Stimulated activated CD8-positive, alpha-beta memory T cell treated with anti-CD3 and anti-CD28 coated beads, Interleukin-7, amount 100 ng/mL, for 24 hours (primary cell): ENCODE measurements around the gene C11orf58.

Experiments used
- DNase-seq: peaks from one replicate; pipeline ENCODE4 v3.0.0-alpha.2; 2020; ENCODE audit warnings: low read depth

C11orf58 gene

GRCh38 chr11:16738193-16738946, at the start of gene C11orf58:
Gene C11orf58, plus strand, starts transcription at chr11:16738647. Its CDS starts 132 bp downstream, at chr11:16738779.
- DNase-seq: peak; percentile 86

- DNase-seq: no peak
These were observed 48.4 kb upstream of the C11orf58 start for GRCh38 chr11:16690086-16690485.

DNA sequence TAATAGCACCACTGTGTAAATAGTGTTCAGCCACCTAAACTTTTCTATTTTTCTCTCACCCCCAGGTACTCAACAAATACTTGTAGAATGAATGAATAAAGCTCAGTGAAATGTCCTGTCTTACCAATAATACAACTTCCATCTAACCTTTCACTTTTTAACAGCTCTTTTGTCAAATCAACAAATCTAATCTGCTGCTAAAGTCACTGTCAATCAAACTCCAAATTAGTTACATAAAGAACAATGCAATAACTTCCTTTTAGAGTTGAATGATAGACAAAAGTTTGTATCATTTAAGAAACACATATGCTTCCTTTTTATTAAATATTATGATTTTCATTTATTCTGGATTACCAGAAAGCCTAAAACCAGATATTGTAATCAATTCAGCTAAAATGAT, 34.7 kb upstream of the C11orf58 start:
- no peak for DNase-seq

DNA sequence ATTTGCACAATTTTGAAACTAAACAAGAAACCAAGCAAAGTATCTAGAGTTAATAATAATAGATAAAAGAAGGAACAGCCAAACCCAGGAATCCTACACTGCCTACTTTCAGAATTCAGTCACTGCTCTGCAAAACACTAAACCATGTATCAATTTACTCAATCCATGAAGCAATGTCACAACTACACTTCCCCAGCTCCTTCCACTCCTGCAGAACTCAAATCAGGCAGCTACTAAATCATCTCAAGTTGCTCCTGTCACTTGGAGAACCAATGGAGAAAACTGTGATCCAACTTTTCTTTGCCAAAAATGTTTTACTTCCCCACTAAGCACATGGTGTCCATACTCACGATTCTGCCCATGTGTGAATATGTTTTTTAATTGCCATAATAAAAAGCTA, 24.9 kb upstream of the C11orf58 start:
- DNase-seq: no peak

DNA sequence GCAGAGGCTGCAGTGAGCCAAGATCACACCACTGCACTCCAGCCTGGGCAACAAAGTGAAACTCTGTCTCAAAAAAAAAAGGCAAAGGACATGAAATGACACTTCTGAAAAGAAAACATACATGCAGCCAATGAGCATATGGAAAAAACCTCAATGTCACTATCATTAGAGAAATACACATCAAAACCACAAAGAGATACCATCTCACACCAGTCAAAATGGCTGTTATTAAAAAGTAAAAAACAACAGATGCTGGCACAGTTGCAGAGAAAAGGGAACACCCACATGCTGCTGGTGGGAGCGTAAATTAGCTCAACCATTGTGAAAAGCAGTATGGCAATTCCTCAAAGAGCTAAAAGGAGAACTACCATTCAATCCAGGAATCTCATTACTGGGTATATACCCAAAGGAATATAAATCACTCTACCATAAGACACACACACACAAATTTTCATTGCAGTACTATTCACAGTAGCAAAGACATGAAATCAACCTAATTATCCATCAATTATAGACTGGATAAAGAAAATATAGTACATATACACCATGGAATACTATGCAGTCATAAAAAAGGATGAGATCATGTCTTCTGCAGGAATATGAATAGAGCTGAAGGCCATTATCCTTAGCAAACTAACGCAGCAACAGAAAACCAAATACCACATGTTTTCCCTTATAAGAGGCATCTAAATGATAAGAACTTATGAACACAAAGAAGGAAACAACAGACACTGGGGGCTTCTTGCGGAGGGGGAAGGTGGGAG, 15.7 kb upstream of the C11orf58 start:
- DNase-seq: no peak

GRCh38 chr11:16727806-16728205, 10.6 kb upstream of the C11orf58 start:
- DNase-seq: no peak

- DNase-seq: no peak
These were observed 642 bp upstream of the C11orf58 start for GRCh38 chr11:16737818-16738192.

DNA sequence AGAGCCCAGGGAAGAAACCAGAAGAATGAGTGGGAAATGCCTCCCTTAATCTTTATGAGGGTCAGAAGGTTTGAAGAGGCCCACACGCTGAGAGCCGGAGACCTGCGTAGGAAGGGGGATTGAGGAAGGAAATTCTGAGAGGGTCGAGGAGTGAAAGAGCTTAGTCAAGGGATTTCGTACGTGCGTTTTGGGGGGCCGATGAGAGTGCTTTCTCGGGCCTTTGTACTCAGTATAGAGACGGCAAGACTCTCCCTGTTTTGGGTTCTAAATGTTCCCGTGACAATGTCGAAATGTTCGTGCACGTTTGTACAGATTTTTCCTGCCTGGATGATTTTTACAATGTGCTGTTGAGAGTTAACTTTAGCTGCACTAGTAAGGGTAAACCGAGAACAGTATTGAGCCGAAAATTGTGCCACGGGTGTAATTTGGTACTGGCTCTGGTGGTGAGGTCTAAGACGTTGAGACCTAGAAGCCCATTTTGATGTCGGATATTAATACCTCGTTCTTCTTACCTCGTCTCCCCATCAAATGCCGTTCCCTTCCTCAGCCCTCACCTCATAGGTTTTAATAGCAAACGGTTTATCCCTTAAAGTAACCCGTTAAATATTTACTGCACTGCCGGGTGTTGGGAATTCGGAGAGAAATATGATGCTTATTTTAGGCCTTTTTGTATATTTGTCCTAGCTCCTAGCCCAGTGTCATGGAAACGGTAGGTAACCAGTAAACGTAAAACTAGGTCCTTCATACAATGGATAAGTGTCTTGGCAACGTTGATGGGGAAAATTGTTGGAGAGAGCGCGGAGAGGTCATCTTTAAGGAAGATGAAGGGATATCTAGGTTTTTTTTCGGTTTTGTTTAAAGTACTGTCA, 734 bp downstream of the C11orf58 start:
- DNase-seq: peak; percentile 15

DNA sequence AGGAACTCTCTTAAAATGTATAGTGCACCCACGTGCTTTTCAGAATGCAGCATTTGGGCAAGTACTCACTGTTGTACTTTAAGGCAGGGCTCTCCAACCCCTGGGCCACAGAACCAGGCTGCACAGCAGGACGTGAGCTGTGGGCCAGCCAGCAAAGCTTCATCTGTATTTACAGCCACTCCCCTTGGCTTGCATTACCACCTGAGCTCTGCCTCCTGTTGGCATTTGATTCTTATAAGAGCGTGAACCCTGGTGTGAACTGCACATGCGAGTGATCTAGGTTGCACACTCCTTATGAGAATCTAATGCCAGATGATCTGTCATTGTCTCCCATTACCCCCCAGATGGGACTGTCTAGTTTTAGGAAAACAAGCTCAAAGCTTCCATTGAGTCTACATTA, 3.0 kb downstream of the C11orf58 start:
- no peak for DNase-seq

DNA sequence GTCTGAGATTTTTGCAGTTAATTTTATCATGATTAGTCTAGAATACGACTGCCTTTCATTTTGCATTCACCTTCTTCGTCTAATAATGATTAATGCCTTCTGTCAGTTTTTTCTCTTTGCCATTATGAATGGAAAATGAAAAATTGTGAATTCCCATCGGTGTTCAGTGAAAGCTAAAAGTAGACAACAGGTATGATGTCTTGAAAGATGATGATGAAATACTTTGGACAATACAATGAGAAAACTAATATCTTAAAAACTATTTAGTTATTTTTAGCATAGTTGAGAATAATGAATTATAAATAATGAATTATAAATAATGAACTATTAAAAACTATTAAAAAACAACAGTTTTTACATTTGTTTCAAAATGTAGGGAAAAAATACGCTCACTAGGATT, 5.0 kb downstream of the C11orf58 start:
- no peak for DNase-seq

GRCh38 chr11:16744128-16744725, 5.8 kb downstream of the C11orf58 start:
- DNase-seq: no peak

DNA sequence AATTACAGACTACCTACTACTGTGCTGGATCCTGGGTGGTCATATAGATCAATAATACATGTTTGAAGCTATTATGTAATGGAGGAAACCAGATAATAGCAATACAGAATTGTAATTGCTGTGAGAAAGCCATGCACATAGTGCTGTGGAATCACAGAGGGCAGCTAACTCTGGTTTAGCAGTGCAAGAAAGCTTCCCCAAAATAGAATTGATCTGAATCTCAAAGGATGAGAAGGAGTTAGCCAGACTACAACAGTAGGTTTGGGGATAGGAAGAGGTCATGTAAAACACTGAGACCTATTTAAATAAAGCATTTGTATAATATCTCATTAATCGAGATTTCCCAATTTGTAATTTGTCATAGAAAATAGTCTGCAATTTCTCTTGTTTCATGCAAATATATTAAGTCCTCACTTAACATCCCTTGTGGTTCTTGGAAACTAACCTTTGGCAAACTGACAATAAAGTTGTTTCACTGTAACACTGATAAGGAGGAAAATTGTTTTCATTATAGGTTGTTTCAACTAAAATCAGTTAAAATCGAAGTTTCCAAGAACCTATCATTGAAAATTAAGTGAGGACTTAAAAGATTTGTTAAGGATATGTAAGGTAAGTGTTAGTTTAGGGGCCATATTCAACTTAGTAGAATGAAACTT, 7.6 kb downstream of the C11orf58 start:
- no peak for DNase-seq

DNA sequence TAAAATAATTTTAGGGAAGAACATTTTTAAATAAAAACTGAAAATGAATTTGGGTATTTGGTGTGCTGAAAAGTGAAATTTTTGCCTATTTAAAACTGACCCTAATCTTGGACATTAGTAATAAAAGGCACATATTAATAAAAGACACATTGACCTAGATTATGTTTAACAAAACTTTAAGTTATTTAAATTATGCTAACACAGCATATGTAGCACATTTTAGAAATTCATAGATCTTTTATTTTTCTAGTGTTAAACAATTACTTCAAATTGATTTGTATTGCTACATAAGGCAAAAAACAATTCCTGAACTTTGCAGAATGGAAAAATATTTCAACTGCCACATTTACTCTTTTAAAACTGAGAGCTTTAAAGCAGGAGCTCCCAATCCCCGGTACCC, 10.6 kb downstream of the C11orf58 start:
- no peak for DNase-seq

DNA sequence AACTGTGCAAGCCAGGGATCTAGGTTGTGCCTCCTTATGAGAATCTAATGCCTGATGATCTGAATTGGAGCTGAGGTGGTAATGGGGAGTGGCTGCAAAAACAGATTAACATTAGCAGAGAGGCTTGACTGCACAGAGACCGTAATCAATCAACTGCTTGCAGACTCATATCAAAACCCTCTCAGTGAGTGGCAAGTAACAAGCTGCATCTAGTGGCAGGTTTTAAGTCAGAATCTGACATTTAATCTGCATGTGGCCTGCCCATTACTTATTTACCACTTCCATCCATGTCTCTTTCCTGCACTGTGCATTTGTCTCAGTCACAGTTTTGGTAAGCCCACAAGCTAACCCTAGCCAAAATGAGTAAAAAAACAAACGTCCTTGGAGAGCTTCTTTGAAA, 11.2 kb downstream of the C11orf58 start:
- DNase-seq: no peak

DNA sequence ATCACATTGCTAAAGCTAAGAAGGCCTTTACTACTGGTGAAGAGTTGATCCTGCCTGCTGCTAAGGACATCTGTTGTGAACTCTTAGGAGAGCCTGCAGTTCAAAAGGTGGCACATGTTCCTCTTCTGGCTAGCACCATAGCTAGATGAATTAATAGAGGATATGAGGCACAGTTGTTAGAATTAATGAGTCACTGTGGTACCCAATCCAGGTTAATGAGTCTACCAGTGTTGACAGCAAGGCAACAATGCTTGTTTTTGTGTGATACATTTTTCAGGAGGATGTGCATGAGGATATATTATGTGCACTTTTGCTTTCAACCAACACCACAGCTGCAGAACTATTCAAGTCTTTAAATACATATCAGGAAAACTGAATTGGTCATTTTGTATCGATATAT, 12.0 kb downstream of the C11orf58 start:
- DNase-seq: no peak

DNA sequence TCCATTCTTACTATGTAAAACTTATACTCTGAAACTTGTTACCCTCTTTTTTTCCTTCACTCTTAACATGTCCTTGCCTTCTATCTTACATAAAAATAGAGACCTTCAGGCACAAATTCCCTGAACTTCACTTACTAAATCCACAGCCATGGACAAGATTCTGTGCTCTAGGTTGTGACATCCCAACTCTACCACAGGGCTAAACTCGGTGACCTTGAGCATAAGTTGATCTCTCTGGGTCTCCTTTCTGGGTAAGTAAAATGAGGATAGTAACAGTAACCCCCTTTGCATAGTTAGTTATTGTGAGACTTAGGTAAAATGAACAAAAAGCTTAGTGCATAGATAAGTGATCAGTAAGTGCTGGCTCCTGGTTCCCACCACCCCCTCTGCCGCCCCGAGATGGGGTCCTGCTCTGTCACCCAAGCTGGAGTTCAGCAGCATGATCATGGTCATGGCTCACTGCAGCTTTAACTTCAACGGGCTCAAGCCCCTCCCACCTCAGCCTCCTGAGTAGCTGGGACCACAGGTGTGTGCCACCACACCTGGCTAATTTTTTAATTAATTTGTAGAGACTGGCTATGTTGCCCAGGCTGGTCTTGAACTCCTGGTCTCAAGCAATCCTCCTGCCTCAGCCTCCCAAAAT, 20.1 kb downstream of the C11orf58 start:
- no peak for DNase-seq

GRCh38 chr11:16759857-16760508, 21.5 kb downstream of the C11orf58 start:
- DNase-seq: no peak

DNA sequence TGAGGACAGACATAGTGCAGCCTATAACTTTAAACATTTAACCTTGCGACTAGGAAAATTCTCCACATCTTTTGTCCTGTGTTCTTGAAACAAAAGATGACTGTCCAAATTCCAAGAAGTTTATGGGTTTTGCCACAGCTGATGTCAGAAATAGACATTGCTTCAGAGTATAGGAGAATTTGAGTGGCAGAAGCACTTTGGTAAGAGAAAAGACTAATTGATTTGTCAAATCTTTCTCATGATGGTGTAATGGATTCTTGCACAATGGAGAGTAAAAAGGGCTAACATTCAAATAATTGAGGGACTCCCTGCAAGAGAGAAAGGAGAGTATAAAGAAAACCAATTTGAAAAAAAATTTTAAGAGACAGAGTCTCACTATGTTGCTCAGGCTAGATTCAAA, 25.3 kb downstream of the C11orf58 start:
- DNase-seq: no peak

GRCh38 chr11:16764888-16765287, 26.4 kb downstream of the C11orf58 start:
- DNase-seq: no peak

DNA sequence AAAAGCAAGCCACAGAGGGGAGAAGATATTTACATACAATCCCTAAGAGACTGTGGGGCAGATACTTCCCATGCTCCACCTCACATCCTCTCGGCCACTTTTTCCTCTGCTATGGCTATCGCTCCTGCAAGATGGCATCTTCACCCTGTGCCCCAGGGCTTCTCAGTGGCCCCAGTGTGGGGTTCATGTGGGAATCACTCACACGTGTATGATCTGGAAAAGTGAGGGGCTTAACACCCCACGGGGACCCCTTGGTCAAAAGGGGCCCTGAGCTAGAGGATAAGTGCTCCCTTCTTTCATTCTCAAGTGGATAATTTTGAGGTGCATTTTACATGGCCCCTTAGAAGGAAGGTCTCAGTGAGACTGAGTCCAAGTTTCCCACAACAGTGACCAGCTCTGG, 28.7 kb downstream of the C11orf58 start:
- DNase-seq: no peak

DNA sequence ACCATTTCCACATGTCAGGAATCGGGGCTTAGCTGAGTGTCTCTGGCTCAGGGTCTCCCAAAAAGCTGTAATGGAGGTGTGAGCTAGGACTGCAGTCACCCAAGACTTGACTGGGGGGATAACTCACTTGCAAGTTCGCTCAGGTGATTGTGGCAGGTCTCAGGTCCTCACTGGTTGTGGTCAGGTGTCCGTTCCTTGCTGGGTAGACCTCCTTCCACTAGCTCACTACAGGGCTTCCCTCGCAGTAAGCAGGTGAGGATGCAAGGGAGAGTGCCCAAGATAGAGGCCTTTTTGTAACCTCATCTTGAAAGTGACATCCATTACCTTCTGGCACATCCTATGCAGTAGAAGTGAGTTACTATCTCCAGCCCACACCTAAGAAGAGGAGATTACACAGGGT, 29.5 kb downstream of the C11orf58 start:
- DNase-seq: no peak
